Measurements from ENCODE around the gene ATP6V0B.

Gene ATP6V0B

GRCh38 chr1:43960798-43961197 is 14.0 kb upstream of the ATP6V0B start:
- Histone ChIP-seq H3K9ac (ENCODE audit: low read depth, low read length) (no peak overlapping the region), H3K36me3 (ENCODE audit: insufficient read depth, low read depth, low read length) (peaks cover 26% of the 10 kb centered on the region), H3K4me1 (ENCODE audit: insufficient read depth, low read length) (no peaks in the 10 kb centered on the region), H3K9me3 (ENCODE audit: insufficient read depth, low read depth, low read length) (no peaks in the 10 kb centered on the region), H3K4me3 (ENCODE audit: low read length) (no peak overlapping the region), H3K27ac (ENCODE audit: low read length) (no peak overlapping the region), H3K27me3 (ENCODE audit: insufficient read depth, low read length) (no peaks in the 10 kb centered on the region)

- no peaks in the 10 kb centered on the region for H3K4me1 ChIP-seq (ENCODE audit: insufficient read depth, low read length)
- H3K9ac ChIP-seq (ENCODE audit: low read depth, low read length) = no peak overlapping the region
- no peak overlapping the region for H3K4me3 ChIP-seq (ENCODE audit: low read length)
- no peak overlapping the region for H3K27ac ChIP-seq (ENCODE audit: low read length)
- H3K27me3 ChIP-seq (ENCODE audit: insufficient read depth, low read length) = no peaks in the 10 kb centered on the region
- no peaks in the 10 kb centered on the region for H3K9me3 ChIP-seq (ENCODE audit: insufficient read depth, low read depth, low read length)
- H3K36me3 ChIP-seq (ENCODE audit: insufficient read depth, low read depth, low read length) = peaks cover 26% of the 10 kb centered on the region
These were observed 13.1 kb upstream of the ATP6V0B start for GRCh38 chr1:43961692-43962091.

GRCh38 chr1:43962324-43962723 is 12.4 kb upstream of the ATP6V0B start:
- H3K27me3 ChIP-seq (ENCODE audit: insufficient read depth, low read length) = no peaks in the 10 kb centered on the region
- H3K4me1 ChIP-seq (ENCODE audit: insufficient read depth, low read length) = no peaks in the 10 kb centered on the region
- no peaks in the 10 kb centered on the region for H3K9me3 ChIP-seq (ENCODE audit: insufficient read depth, low read depth, low read length)
- H3K9ac ChIP-seq (ENCODE audit: low read depth, low read length) = no peak overlapping the region
- H3K36me3 ChIP-seq (ENCODE audit: insufficient read depth, low read depth, low read length) = peaks cover 26% of the 10 kb centered on the region
- H3K4me3 ChIP-seq (ENCODE audit: low read length) = no peak overlapping the region
- no peak overlapping the region for H3K27ac ChIP-seq (ENCODE audit: low read length)

GRCh38 chr1:43963006-43963405 is 11.8 kb upstream of the ATP6V0B start:
- H3K4me3 ChIP-seq (ENCODE audit: low read length) = no peak overlapping the region
- no peaks in the 10 kb centered on the region for H3K9me3 ChIP-seq (ENCODE audit: insufficient read depth, low read depth, low read length)
- H3K27ac ChIP-seq (ENCODE audit: low read length) = no peak overlapping the region
- peaks cover 24% of the 10 kb centered on the region for H3K36me3 ChIP-seq (ENCODE audit: insufficient read depth, low read depth, low read length)
- no peaks in the 10 kb centered on the region for H3K27me3 ChIP-seq (ENCODE audit: insufficient read depth, low read length)
- no peak overlapping the region for H3K9ac ChIP-seq (ENCODE audit: low read depth, low read length)
- no peaks in the 10 kb centered on the region for H3K4me1 ChIP-seq (ENCODE audit: insufficient read depth, low read length)

GRCh38 chr1:43963890-43964289 is 10.9 kb upstream of the ATP6V0B start:
- Histone ChIP-seq H3K9me3 (ENCODE audit: insufficient read depth, low read depth, low read length) (no peaks in the 10 kb centered on the region), H3K27ac (ENCODE audit: low read length) (no peak overlapping the region), H3K9ac (ENCODE audit: low read depth, low read length) (no peak overlapping the region), H3K36me3 (ENCODE audit: insufficient read depth, low read depth, low read length) (peaks cover 16% of the 10 kb centered on the region), H3K4me3 (ENCODE audit: low read length) (no peak overlapping the region), H3K27me3 (ENCODE audit: insufficient read depth, low read length) (no peaks in the 10 kb centered on the region), H3K4me1 (ENCODE audit: insufficient read depth, low read length) (no peaks in the 10 kb centered on the region)

GRCh38 chr1:43965316-43965715 is 9.4 kb upstream of the ATP6V0B start:
- Histone ChIP-seq H3K27me3 (ENCODE audit: insufficient read depth, low read length) (no peaks in the 10 kb centered on the region), H3K27ac (ENCODE audit: low read length) (no peak overlapping the region), H3K9ac (ENCODE audit: low read depth, low read length) (no peak overlapping the region), H3K4me3 (ENCODE audit: low read length) (no peak overlapping the region), H3K4me1 (ENCODE audit: insufficient read depth, low read length) (no peaks in the 10 kb centered on the region), H3K36me3 (ENCODE audit: insufficient read depth, low read depth, low read length) (peaks cover 11% of the 10 kb centered on the region), H3K9me3 (ENCODE audit: insufficient read depth, low read depth, low read length) (no peaks in the 10 kb centered on the region)

- H3K27ac ChIP-seq (ENCODE audit: low read length) = no peak overlapping the region
- peaks cover 25% of the 10 kb centered on the region for H3K36me3 ChIP-seq (ENCODE audit: insufficient read depth, low read depth, low read length)
- H3K9me3 ChIP-seq (ENCODE audit: insufficient read depth, low read depth, low read length) = no peaks in the 10 kb centered on the region
- no peak overlapping the region for H3K4me3 ChIP-seq (ENCODE audit: low read length)
- no peak overlapping the region for H3K9ac ChIP-seq (ENCODE audit: low read depth, low read length)
- H3K27me3 ChIP-seq (ENCODE audit: insufficient read depth, low read length) = no peaks in the 10 kb centered on the region
- no peaks in the 10 kb centered on the region for H3K4me1 ChIP-seq (ENCODE audit: insufficient read depth, low read length)
These were observed 6.3 kb upstream of the ATP6V0B start for GRCh38 chr1:43968348-43968948.

GRCh38 chr1:43969416-43969745 is 5.4 kb upstream of the ATP6V0B start:
- Histone ChIP-seq H3K9me3 (ENCODE audit: insufficient read depth, low read depth, low read length) (no peaks in the 10 kb centered on the region), H3K36me3 (ENCODE audit: insufficient read depth, low read depth, low read length) (peaks cover 25% of the 10 kb centered on the region), H3K27me3 (ENCODE audit: insufficient read depth, low read length) (no peaks in the 10 kb centered on the region), H3K4me1 (ENCODE audit: insufficient read depth, low read length) (no peaks in the 10 kb centered on the region), H3K27ac (ENCODE audit: low read length) (no peak overlapping the region), H3K4me3 (ENCODE audit: low read length) (peak overlapping the region; percentile 48; the same call in 1 of the 2 replicates), H3K9ac (ENCODE audit: low read depth, low read length) (no peak overlapping the region)

- no peaks in the 10 kb centered on the region for H3K9me3 ChIP-seq (ENCODE audit: insufficient read depth, low read depth, low read length)
- peak within 1 kb of the TSS; percentile 83 for H3K9ac ChIP-seq (ENCODE audit: low read depth, low read length)
- H3K27me3 ChIP-seq (ENCODE audit: insufficient read depth, low read length) = no peaks in the 10 kb centered on the region
- peaks cover 25% of the 10 kb centered on the region for H3K36me3 ChIP-seq (ENCODE audit: insufficient read depth, low read depth, low read length)
- H3K4me3 ChIP-seq (ENCODE audit: low read length) = peak within 1 kb of the TSS; percentile 95
- no peaks in the 10 kb centered on the region for H3K4me1 ChIP-seq (ENCODE audit: insufficient read depth, low read length)
- H3K27ac ChIP-seq (ENCODE audit: low read length) = no peak within 1 kb of the TSS
These were observed 4.9 kb upstream of the ATP6V0B start, which contains the start of gene DPH2 for GRCh38 chr1:43969746-43970466. TSS of gene DPH2 (plus strand) at chr1:43970010. CDS start at chr1:43970176, 166 bp downstream.

GRCh38 chr1:43970502-43970901 is 4.3 kb upstream of the ATP6V0B start:
- peak overlapping the region; percentile 83 for H3K9ac ChIP-seq (ENCODE audit: low read depth, low read length)
- no peak overlapping the region for H3K27ac ChIP-seq (ENCODE audit: low read length)
- no peaks in the 10 kb centered on the region for H3K9me3 ChIP-seq (ENCODE audit: insufficient read depth, low read depth, low read length)
- H3K4me1 ChIP-seq (ENCODE audit: insufficient read depth, low read length) = no peaks in the 10 kb centered on the region
- H3K36me3 ChIP-seq (ENCODE audit: insufficient read depth, low read depth, low read length) = peaks cover 25% of the 10 kb centered on the region
- H3K4me3 ChIP-seq (ENCODE audit: low read length) = peak overlapping the region; percentile 95
- no peaks in the 10 kb centered on the region for H3K27me3 ChIP-seq (ENCODE audit: insufficient read depth, low read length)

- H3K4me1 ChIP-seq (ENCODE audit: insufficient read depth, low read length) = no peaks in the 10 kb centered on the region
- no peaks in the 10 kb centered on the region for H3K27me3 ChIP-seq (ENCODE audit: insufficient read depth, low read length)
- H3K4me3 ChIP-seq (ENCODE audit: low read length) = peak overlapping the region; percentile 95
- no peak overlapping the region for H3K9ac ChIP-seq (ENCODE audit: low read depth, low read length)
- H3K27ac ChIP-seq (ENCODE audit: low read length) = no peak overlapping the region
- H3K9me3 ChIP-seq (ENCODE audit: insufficient read depth, low read depth, low read length) = no peaks in the 10 kb centered on the region
- peaks cover 26% of the 10 kb centered on the region for H3K36me3 ChIP-seq (ENCODE audit: insufficient read depth, low read depth, low read length)
These were observed 3.8 kb upstream of the ATP6V0B start for GRCh38 chr1:43970911-43971310.

- Histone ChIP-seq H3K9ac (ENCODE audit: low read depth, low read length) (no peak overlapping the region), H3K27ac (ENCODE audit: low read length) (no peak overlapping the region), H3K4me1 (ENCODE audit: insufficient read depth, low read length) (no peaks in the 10 kb centered on the region), H3K27me3 (ENCODE audit: insufficient read depth, low read length) (no peaks in the 10 kb centered on the region), H3K36me3 (ENCODE audit: insufficient read depth, low read depth, low read length) (peaks cover 32% of the 10 kb centered on the region), H3K9me3 (ENCODE audit: insufficient read depth, low read depth, low read length) (no peaks in the 10 kb centered on the region), H3K4me3 (ENCODE audit: low read length) (no peak overlapping the region)
These were observed 3.3 kb upstream of the ATP6V0B start for GRCh38 chr1:43971336-43971980.
